Tongue (tissue), 2 donors: ENCODE results near the gene SPATA32. TPM values are rescaled to one million over a fixed set of nuclear protein-coding genes. Genes with fewer than 3 reads are reported as not detected.

ENCODE experiments used
- DNase-seq: peaks from one replicate; pipeline ENCODE4 v3.0.0-alpha.2; 2015
- total RNA-seq: library from RNA; depleted of rRNA; stranded (reverse); fragments of >200 nt; gene quantifications from one replicate; pipeline ENCODE4 v1.2.3, GENCODE V29; 2014

SPATA32 gene
- total RNA-seq, 1 donor from 2014 or later = not detected

DNA sequence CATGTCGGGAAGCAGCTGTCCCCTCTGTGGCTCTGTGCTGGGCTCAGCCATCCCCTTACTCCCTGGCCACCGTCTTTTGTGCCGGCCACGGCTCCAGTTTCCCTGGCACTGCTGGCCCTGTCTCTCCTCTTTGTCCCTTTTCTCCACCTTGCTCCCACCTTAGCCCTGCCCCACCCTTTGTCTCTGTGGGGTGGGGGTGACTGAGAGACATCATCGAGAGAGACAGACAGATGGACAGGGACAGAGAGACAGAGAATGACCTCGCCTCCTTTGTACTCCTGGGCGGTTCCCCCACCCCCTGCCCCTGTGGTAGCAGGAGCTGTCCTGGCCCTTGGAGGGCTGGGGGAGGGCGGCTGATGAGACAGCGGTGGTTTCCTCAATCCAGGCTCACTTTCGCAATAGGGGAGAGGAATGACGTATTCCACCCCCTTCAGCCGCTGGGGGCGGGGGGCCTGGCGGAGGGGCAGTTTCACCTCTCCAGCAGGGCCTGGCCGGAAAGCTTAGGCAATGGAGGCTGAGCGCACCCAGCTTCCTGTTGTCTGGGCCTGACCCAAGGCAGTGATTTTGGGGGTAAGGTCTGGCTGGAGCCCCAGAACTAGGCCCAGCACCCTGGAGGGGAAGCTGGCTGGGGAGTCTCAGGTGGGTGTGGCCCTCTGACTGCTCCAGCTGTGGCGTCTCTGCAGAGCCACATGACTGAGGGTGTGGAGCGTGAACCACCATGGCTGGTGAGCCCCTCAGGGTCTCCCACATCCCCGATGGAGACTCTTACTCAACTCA lies 32.9 kb downstream of the SPATA32 start:
- peak; percentile 73 for DNase-seq

- DNase-seq = peak; percentile 71
Observed at GRCh38 chr17:45227926-45228762, 33.8 kb downstream of the SPATA32 start.

DNA sequence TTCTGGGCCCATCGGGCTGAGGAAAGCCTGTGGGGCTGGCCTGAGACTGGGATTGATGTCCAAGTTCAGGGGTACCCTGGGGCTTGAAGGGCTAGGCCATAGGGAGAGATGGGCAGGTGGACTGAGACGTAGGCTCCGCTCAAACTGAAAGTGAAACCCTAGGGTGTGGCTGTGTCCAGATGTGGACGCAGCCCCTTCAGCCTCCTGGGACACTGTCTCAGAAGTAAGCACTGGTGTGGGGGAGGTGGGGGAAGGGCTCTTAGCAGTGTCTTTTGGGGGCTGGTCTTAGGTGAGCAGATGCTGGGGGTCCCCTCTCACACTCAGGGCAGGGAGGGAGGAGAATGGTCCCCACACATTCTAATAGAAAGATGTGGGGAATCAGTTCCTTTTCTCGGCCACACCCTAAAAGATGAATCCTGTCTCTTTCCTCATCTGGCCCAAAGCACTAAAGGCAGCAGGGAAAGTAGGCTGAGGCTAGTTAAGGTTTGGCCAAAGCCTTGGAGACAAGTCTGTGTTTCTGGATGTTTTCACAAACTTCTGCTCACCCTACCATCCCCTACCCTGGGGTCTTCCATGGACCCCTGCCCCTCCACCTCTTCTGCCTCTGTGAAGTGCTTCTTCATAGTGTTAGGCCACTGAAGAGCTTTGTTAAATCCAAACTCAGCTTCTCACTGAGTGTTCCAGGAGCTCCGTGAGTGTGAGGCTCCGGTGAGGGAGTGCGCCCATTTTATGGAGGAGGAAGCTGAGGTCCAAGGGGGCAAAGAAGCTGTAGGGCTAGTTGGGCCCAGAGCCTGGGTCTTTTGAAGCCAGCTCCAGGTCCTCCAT lies 34.6 kb downstream of the SPATA32 start:
- no peak for DNase-seq

GRCh38 chr17:45226576-45226975 lies 35.3 kb downstream of the SPATA32 start:
- no peak for DNase-seq

GRCh38 chr17:45225964-45226530 lies 35.8 kb downstream of the SPATA32 start:
- DNase-seq = no peak

DNA sequence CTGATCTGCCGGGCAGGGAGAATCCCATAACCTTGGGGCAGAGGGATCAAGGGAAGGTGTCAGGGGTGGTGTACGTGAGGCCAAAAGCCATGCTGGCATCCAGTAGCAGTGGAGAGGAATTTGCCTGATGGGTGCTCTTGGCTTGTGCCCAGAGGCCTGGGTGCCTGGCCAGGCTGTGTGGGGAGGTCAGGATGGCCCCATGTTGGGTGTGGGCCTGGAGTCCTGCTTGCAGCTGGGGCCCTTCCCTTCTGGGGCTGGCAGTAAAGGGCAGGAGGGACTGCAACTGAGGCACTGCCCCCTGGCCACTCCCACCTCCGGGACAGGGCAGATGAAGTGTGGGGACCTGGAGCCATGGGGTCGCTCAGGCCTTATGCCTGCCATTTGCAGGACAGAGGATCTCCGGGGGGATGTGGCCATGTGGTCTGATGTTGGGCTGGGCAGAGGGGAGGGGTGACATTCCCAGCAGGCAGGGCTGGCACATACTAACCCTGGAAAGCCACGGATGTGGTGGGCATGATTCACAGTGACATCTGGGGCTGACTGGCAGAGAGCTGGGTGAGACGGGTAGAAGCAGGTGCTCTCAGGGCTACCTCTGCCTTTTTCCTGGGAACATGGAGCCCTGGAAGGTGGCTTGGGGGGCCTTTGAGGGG lies 36.7 kb downstream of the SPATA32 start:
- DNase-seq = peak; percentile 35

- DNase-seq = no peak
Observed at GRCh38 chr17:45224671-45225050, 37.2 kb downstream of the SPATA32 start.

GRCh38 chr17:45223539-45224528 lies 38.1 kb downstream of the SPATA32 start:
- no peak for DNase-seq

- DNase-seq = no peak
Observed at GRCh38 chr17:45222996-45223538, 38.8 kb downstream of the SPATA32 start.

DNA sequence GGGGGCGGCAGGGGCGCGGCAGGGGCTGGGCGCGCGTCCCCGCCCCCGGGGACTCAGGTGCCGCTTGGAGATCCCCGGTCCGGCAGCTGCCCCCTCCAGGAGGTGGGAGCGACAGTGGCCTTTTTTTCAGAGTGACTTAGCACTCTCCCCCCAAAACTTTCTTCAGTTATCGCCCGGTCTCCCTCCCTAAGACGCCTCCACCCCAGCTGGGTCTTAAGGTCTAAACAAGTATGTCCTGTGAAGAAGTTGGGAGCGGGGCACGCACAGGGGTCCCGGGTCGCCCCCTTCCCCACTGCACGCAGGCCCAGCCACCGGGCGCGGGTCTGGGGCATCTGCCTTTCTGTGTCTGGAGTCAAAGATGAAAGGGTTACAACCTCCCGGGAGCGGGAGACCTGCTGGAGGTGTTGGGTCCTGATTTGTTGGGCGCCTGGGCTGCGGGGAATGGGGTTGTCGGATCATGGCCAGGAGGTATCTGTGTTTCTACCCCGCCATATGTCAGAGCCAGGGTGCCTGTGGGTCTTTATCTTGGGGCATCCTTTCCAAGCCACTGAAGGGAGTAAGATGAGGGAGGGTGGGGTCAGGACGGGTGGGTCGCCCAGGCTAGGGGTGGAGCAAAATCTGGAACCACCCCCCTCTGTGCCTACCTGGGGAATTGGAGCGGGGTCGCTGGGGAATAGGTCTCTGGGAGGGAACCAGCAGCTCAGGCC lies 39.5 kb downstream of the SPATA32 start:
- no peak for DNase-seq

DNA sequence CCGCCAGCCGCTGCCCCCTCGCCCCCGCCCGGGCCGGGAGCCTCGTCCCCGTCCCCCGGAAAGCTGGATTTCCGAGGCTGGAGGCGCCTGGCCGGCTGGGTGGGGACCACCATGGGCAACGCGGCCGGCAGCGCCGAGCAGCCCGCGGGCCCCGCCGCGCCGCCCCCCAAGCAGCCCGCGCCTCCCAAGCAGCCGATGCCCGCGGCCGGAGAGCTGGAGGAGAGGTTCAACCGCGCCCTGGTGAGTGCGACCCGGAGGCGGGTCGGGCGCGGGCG lies 39.9 kb downstream of the SPATA32 start:
- DNase-seq = no peak

DNA sequence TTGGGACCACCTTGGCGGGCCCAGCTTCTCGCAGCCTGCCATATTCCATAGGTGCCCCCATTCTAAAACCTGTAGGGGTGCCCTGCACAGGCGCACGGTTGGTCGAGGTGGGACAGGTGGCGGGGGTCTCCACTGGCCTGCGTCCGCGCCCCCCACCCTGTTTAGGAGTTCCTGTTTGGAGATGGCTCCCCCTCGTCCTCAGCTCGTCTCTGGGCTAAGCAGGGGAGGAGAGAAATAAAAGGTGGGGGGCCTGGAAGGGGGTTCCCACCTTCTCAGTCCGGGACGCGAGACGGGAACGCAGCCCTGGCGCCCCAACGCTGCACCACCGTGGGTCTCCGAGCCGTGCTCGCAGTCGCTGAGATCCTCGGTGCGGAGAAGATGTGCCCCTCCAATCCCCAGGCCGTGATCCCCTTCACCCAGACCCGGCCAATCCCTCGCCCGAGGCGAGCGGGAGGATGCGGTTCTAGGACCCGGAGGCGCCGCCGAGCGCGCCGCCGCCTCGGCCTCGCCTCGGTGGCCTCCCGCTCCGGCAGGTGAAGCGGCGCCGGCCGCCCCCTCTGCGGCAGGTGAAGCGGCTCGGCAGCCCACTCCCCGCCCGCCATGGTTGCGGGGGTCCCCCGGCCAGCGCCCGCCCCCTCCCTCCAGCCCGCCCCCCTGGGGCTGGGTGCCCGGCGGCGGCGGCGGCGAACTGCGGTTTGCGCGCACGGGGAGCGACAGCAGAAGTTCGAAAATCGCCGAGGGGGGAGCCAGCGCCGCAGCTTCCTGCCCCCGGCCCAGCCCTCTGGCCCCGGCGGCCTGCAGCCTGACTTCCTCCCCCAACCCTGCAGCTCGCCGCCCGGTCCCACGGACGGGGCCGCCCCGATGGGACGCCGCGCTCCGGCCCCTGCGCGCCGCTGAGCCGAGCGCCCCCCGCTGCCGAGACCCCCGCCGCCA lies 40.5 kb downstream of the SPATA32 start, which contains the start of gene FMNL1:
TSS of gene FMNL1 (plus strand) at position 805 of the 933 bp plus-strand sequence. CDS start 240 bp downstream, outside the sequence.
- no peak for DNase-seq

GRCh38 chr17:45220079-45220478 lies 41.8 kb downstream of the SPATA32 start:
- DNase-seq = no peak

DNA sequence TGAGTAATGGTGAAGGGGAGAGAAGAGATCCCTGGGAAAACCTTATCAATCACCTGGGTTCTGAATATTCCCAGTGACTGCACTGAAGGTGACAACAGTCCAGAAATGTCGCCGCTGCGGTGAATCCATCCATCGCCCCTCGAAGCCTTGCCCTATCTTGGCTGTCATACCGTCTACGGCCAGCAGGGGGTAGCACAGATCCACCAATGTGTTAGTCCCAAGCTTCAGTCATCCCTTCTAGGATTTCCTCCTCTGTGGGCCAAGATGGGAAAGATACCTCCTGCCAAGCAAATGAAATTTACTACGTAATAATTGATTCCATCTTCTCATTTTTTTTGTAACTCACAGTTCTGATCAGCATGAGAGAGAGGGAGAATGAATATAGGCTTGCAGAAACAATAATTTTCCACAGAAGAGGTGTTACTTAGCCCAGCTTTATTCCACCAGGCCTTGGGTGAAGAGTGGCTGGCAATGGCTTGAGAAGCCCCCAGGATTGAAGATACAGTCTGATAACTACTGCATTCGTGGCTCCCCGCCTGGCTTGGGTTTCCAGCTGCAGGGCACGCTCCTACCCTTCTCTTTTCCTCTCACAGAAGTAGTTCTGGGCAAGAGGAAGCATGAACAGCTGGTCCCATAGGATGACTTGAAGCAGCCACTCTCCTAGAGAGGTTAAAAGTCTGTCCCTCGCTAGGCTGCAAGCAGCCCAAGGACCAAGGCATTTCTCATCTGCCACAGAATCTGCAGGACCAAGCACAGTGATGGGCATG lies 42.8 kb downstream of the SPATA32 start:
- DNase-seq = peak; percentile 96
